GM19238 (cell line): ENCODE measurements around the gene RNF112.
"Not testable (repeated sequence)": the region's sequence is repeated elsewhere in the genome, so short reads cannot be mapped to it uniquely, and the experiment has no call there.

Experiments
- DNase-seq: peaks from one replicate; pipeline ENCODE4 v3.0.0; 2011; ENCODE audit warnings: low spot score; ENCODE audit not compliant: insufficient read length

The RNF112 gene

GRCh38 chr17:19413761-19414160 is 2.7 kb downstream of the RNF112 start:
- DNase-seq: no peak

- no peak for DNase-seq
Observed at GRCh38 chr17:19414396-19415280, 3.6 kb downstream of the RNF112 start.

GRCh38 chr17:19415311-19415710 is 4.3 kb downstream of the RNF112 start:
- DNase-seq: no peak

GRCh38 chr17:19415806-19416775 is 5.1 kb downstream of the RNF112 start:
- DNase-seq: no peak

- no peak for DNase-seq
Observed at GRCh38 chr17:19417611-19418010, 6.6 kb downstream of the RNF112 start.

GRCh38 chr17:19418251-19418992 is 7.4 kb downstream of the RNF112 start:
- no peak for DNase-seq

GRCh38 chr17:19421219-19421618 is 10.2 kb downstream of the RNF112 start:
- DNase-seq: no peak

GRCh38 chr17:19421926-19422325 is 10.9 kb downstream of the RNF112 start:
- no peak for DNase-seq

- no peak for DNase-seq
Observed at GRCh38 chr17:19424934-19425868, 14.2 kb downstream of the RNF112 start.

- DNase-seq: no peak
Observed at GRCh38 chr17:19426631-19427030, 15.6 kb downstream of the RNF112 start.

GRCh38 chr17:19431691-19432090 is 20.7 kb downstream of the RNF112 start:
- no peak for DNase-seq

- no peak for DNase-seq
Observed at GRCh38 chr17:19433255-19433654, 22.2 kb downstream of the RNF112 start.

- no peak for DNase-seq
Observed at GRCh38 chr17:19433727-19434340, 22.8 kb downstream of the RNF112 start.

- DNase-seq: no peak
Observed at GRCh38 chr17:19440421-19440820, 29.4 kb downstream of the RNF112 start.

- DNase-seq: not testable (repeated sequence)
Observed at GRCh38 chr17:19441288-19441687, 30.3 kb downstream of the RNF112 start.

GRCh38 chr17:19442731-19443130 is 31.7 kb downstream of the RNF112 start:
- no peak for DNase-seq

- DNase-seq: no peak
Observed at GRCh38 chr17:19443148-19443547, 32.1 kb downstream of the RNF112 start.

GRCh38 chr17:19445105-19445504 is 34.1 kb downstream of the RNF112 start:
- no peak for DNase-seq

- not testable (repeated sequence) for DNase-seq
Observed at GRCh38 chr17:19446577-19446976, 35.5 kb downstream of the RNF112 start.

GRCh38 chr17:19447085-19447583 is 36.1 kb downstream of the RNF112 start:
- DNase-seq: peak; percentile 61
